NCI-H2107 treated with DMSO at 0.1 percent for 48 hours (cell line): ENCODE results near the gene DNAJC12.
A peak's percentile ranks its signal among the peaks of the same experiment; 100 is the strongest.
"Not testable (repeated sequence)": the region's sequence is repeated elsewhere in the genome, so short reads cannot be mapped to it uniquely, and the experiment has no call there.

Experiments used
- DNase-seq: peaks from one replicate; lab custom pipeline; 2025; ENCODE audit not compliant: unreplicated experiment; lab: John Stamatoyannopoulos, UW

Gene DNAJC12

DNA sequence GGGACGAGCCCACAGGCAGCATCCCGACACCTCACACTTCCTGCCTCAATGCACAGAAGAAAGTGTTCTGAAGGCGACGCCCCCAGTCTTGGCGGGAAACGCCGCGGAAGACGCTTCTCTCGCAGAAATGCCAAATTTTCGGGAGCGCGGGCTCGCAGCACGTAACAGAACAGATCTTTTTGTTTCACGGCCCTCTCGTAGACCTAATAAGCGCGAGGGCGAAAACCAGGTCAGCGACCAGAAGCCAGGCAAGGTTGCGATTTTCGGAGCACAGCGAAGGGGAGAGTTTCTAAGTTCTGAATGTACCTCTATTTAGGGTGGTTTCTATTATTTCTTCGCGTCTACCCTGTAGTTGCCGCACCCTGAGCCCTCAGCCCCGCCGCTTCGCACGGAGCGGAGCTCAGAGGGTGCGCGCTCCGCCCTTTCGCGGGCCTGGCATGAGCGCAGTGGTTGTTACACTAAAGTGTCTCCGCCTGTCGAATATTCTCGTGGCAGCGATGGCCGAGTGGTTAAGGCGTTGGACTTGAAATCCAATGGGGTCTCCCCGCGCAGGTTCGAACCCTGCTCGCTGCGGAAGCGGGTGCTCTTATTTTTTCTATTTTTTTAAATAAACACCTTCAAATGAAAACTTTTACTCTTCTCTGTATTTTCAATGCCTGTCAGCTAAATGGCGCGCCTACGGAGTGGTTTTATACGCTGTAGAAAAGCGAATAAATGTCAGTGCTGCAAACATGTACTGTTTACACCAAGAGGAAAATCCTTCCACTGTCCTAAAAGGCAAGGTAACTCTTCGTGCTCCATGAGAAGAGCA lies 73.8 kb downstream of the DNAJC12 start:
- peak; percentile 61 for DNase-seq

DNA sequence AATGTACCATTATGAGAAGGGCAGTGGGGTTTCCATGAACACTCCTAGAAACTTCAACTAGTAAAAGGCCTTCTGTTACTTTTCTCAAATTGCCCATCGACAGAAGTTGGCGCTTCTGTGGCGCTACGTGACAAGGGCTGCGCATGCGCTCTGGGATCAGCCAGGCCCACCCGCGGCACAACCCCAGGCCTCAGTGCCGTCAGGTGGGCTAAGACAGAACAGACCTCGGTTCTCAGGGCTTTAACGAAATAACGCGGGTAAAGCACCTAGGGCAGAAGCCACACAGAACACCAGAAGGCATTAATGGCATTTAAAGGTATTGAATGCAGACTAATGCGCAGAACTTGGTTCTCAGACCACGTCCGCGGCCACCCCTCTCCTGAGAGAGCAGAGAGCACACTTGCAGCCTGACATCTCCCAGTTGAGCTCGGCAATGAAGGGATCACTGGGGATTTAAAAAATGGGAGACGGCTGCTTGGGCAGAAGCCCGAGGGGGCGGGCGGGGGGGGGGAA lies 74.4 kb downstream of the DNAJC12 start:
- DNase-seq = peak; percentile 37

DNA sequence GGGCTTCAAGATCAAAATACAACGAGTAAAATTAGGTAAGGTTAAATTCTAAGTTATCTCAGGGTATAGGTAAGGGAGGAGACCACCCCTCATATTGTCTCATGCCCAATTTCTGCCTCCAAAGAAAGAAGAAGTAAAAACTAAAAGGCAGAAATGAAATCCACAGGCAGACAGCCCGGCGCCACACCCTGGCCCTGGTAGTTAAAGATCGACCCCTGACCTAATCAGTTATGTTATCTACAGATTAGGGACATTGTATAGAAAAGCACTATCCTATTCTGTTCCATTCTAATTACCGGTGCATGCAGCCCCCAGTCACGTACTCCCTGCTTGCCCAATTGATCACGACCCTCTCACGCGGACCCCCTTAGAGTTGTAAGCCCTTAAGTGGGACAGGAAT lies 75.4 kb downstream of the DNAJC12 start:
- DNase-seq = not testable (repeated sequence)

DNA sequence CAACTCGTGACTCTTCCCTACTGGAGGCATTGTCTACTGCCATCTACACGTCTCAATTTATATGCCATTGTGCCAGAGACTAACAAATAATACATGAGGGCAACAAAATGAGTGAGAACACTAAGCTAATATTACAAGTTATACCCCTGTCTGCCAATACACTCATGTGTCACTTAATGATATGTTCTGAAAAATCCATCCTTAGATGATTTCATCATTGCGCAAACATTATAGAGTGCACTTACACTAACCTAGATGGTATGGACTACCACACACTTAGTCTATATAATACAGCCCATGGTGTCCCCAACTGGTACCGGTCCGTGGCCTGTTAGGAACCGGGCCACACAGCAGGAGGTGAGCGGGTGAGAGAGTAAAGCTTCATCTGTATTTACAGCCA lies 77.7 kb downstream of the DNAJC12 start:
- no peak for DNase-seq
